ENCODE measurements around the gene TAF13.

The TAF13 gene

DNA sequence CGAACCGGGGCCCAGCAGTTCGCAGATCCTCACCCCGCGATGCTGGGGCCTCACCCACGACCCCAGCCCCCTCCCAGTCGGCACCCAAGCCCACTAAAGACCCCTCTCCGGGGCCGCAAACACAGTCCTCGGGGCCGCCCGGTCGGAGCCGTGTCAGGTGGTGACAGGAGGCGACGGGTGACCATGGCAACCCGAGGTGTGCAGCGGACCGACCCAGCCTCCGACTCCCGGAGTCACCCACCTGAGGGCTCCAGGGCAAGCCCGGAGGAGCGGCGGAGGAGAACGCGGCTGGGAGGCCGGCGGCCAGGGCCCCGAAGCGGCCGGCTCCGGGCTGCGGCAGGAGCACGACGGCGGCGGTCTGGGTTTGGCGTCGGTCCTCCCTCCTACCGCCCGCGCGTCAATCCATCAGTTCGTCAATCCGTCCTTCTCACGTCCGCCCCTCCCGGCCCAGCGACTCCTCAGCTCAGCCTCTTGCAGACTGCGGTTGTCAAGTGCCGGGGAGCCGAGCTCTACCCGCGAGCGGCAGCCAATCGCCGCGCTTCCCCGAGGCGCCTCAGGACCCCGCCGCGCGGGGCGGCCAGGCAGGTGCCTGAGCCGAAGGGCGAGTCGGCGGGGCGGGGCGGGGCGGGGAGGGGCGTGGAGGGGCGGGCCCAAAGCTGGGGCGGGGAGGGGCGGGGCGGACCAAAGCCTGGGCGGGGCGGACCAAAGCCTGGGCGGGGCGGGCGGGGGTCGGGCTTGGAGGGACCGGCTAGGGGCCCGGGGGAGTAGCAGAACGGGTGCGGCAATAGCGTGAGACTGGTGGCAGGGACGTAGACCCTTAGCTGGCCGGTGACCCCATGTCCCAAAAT is 34.0 kb downstream of the TAF13 start, which contains the start of gene WDR47 (continued):
- TF ChIP-seq ZBTB26 (tag by site-specific recombination; optimal IDR thresholded peaks at IDR 0.05): peak; percentile 72
- no peak for TF ChIP-seq BCL6B (tag by site-specific recombination; IDR thresholded peaks at IDR 0.05)
- TF ChIP-seq ZNF112 (tag by site-specific recombination; IDR thresholded peaks at IDR 0.05): no peak
- TF ChIP-seq SCRT2 (tag by site-specific recombination; IDR thresholded peaks at IDR 0.05): peak; percentile 57
- peak; percentile 72 for TF ChIP-seq ZEB2 (tag by site-specific recombination; IDR thresholded peaks at IDR 0.05)
- no peak for TF ChIP-seq ZNF580 (tag by site-specific recombination; IDR thresholded peaks at IDR 0.05)
- TF ChIP-seq, protein P1, sequence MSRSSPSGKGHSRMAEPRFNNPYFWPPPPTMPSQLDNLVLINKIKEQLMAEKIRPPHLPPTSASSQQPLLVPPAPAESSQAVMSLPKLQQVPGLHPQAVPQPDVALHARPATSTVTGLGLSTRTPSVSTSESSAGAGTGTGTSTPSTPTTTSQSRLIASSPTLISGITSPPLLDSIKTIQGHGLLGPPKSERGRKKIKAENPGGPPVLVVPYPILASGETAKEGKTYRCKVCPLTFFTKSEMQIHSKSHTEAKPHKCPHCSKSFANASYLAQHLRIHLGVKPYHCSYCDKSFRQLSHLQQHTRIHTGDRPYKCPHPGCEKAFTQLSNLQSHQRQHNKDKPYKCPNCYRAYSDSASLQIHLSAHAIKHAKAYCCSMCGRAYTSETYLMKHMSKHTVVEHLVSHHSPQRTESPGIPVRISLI (tag by site-specific recombination; IDR thresholded peaks at IDR 0.05): no peak
- TF ChIP-seq PRDM1 (tag by site-specific recombination; IDR thresholded peaks at IDR 0.05): no peak
- TF ChIP-seq IKZF3 (tag by site-specific recombination; IDR thresholded peaks at IDR 0.05): no peak
- TF ChIP-seq ZNF785 (tag by site-specific recombination; IDR thresholded peaks at IDR 0.05): no peak
- no peak for TF ChIP-seq ZNF223 (tag by site-specific recombination; IDR thresholded peaks at IDR 0.05)
- no peak for TF ChIP-seq ZNF549 (tag by site-specific recombination; IDR thresholded peaks at IDR 0.05)
- peak; percentile 62; the same call in 1 of the 2 replicates for TF ChIP-seq KLF16 (tag by site-specific recombination; IDR thresholded peaks at IDR 0.05)
- TF ChIP-seq ZNF416 (tag by site-specific recombination; IDR thresholded peaks at IDR 0.05): no peak
- peak; percentile 81; the same call in 1 of the 2 replicates for TF ChIP-seq ZNF610 (tag by site-specific recombination; IDR thresholded peaks at IDR 0.05; ENCODE audit: borderline replicate concordance)
- no peak for TF ChIP-seq ZNF707 (tag by site-specific recombination; IDR thresholded peaks at IDR 0.05)
- TF ChIP-seq ZNF600 (tag by site-specific recombination; IDR thresholded peaks at IDR 0.05): peak; percentile 94
- TF ChIP-seq ZNF169 (tag by site-specific recombination; IDR thresholded peaks at IDR 0.05): no peak
- TF ChIP-seq, protein P2, sequence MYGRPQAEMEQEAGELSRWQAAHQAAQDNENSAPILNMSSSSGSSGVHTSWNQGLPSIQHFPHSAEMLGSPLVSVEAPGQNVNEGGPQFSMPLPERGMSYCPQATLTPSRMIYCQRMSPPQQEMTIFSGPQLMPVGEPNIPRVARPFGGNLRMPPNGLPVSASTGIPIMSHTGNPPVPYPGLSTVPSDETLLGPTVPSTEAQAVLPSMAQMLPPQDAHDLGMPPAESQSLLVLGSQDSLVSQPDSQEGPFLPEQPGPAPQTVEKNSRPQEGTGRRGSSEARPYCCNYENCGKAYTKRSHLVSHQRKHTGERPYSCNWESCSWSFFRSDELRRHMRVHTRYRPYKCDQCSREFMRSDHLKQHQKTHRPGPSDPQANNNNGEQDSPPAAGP (tag by site-specific recombination; IDR thresholded peaks at IDR 0.05): peak; percentile 52; the same call in 1 of the 2 replicates
- TF ChIP-seq ZNF354C (tag by site-specific recombination; IDR thresholded peaks at IDR 0.05; ENCODE audit: borderline replicate concordance, low read depth): no peak
- no peak for TF ChIP-seq ZBTB7A (tag by site-specific recombination; IDR thresholded peaks at IDR 0.05; ENCODE audit: low read depth)
- no peak for TF ChIP-seq ZNF350 (tag by site-specific recombination; IDR thresholded peaks at IDR 0.05)
- TF ChIP-seq ZNF629 (tag by site-specific recombination; IDR thresholded peaks at IDR 0.05): peak; percentile 31; the same call in 1 of the 2 replicates
- TF ChIP-seq ZNF311 (tag by site-specific recombination; IDR thresholded peaks at IDR 0.05; ENCODE audit: borderline replicate concordance): no peak
- no peak for TF ChIP-seq ZNF449 (tag by site-specific recombination; IDR thresholded peaks at IDR 0.05)
- TF ChIP-seq, protein P3, sequence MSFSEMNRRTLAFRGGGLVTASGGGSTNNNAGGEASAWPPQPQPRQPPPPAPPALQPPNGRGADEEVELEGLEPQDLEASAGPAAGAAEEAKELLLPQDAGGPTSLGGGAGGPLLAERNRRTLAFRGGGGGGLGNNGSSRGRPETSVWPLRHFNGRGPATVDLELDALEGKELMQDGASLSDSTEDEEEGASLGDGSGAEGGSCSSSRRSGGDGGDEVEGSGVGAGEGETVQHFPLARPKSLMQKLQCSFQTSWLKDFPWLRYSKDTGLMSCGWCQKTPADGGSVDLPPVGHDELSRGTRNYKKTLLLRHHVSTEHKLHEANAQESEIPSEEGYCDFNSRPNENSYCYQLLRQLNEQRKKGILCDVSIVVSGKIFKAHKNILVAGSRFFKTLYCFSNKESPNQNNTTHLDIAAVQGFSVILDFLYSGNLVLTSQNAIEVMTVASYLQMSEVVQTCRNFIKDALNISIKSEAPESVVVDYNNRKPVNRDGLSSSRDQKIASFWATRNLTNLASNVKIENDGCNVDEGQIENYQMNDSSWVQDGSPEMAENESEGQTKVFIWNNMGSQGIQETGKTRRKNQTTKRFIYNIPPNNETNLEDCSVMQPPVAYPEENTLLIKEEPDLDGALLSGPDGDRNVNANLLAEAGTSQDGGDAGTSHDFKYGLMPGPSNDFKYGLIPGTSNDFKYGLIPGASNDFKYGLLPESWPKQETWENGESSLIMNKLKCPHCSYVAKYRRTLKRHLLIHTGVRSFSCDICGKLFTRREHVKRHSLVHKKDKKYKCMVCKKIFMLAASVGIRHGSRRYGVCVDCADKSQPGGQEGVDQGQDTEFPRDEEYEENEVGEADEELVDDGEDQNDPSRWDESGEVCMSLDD (tag by site-specific recombination; IDR thresholded peaks at IDR 0.05): no peak
- no peak for TF ChIP-seq ZNF133 (tag by site-specific recombination; IDR thresholded peaks at IDR 0.05)
- TF ChIP-seq ZNF132 (tag by site-specific recombination; IDR thresholded peaks at IDR 0.05; ENCODE audit: borderline replicate concordance): no peak
- TF ChIP-seq KLF10 (tag by site-specific recombination; IDR thresholded peaks at IDR 0.05): no peak
- TF ChIP-seq WT1 (tag by site-specific recombination; IDR thresholded peaks at IDR 0.05): no peak; the same call in 1 of the 2 replicates
- TF ChIP-seq ZNF791 (tag by site-specific recombination; IDR thresholded peaks at IDR 0.05): no peak
